ENCODE measurements around the gene TSPAN3. TPM values are rescaled to one million over a fixed set of nuclear protein-coding genes. Genes with fewer than 3 reads are reported as not detected.
A peak's percentile ranks its signal among the peaks of the same experiment; 100 is the strongest.

Gene TSPAN3
- total and polyA plus RNA-seq, 7 donors = 146 to 330 (median 210) TPM

GRCh38 chr15:77009176-77009575, 61.7 kb downstream of the TSPAN3 start:
- TF ChIP-seq CTCF (IDR thresholded peaks at IDR 0.05) = no peak
- Histone ChIP-seq H3K4me3 (no peak overlapping the region), H3K36me3 (ENCODE audit: insufficient read depth in 1 of 2, low read depth in 1 of 2) (no peaks in the 10 kb centered on the region), H3K4me1 (no peaks in the 10 kb centered on the region), H3K27ac (no peak overlapping the region), H3K9me3 (no peaks in the 10 kb centered on the region), H3K27me3 (ENCODE audit: insufficient read depth in 3 of 3, low read length in 2 of 3) (no peaks in the 10 kb centered on the region)
- intact Hi-C loops (cut with DNase I) = no loop called here
- WGBS, 3 donors = 85 to 90% (median 86%) methylated on average over 6 of the region's 6 CpGs
- ATAC-seq (no peak), DNase-seq (peak in 1 of 2 donors; percentile 31)

- WGBS, 3 donors = 69 to 73% (median 70%) methylated on average over 4 of the region's 4 CpGs
- ATAC-seq = peak; percentile 36 to 48 (median 42)
- no peak for TF ChIP-seq CTCF (IDR thresholded peaks at IDR 0.05)
- H3K27me3 ChIP-seq (ENCODE audit: insufficient read depth in 3 of 3, low read length in 2 of 3) = no peaks in the 10 kb centered on the region
- intact Hi-C loops (cut with DNase I) = no loop called here
- H3K4me3 ChIP-seq = no peak overlapping the region
- DNase-seq = peak; percentile 64 to 81
- H3K4me1 ChIP-seq = no peaks in the 10 kb centered on the region
- H3K9me3 ChIP-seq = no peaks in the 10 kb centered on the region
- no peaks in the 10 kb centered on the region for H3K36me3 ChIP-seq (ENCODE audit: insufficient read depth in 1 of 2, low read depth in 1 of 2)
- no peak overlapping the region for H3K27ac ChIP-seq
These were observed 66.7 kb downstream of the TSPAN3 start for GRCh38 chr15:77004189-77004588.

- no peak for TF ChIP-seq CTCF (IDR thresholded peaks at IDR 0.05)
- Histone ChIP-seq H3K27me3 (ENCODE audit: insufficient read depth in 3 of 3, low read length in 2 of 3) (no peaks in the 10 kb centered on the region), H3K4me1 (no peaks in the 10 kb centered on the region), H3K9me3 (no peaks in the 10 kb centered on the region), H3K4me3 (no peak overlapping the region), H3K27ac (no peak overlapping the region), H3K36me3 (ENCODE audit: insufficient read depth in 1 of 2, low read depth in 1 of 2) (no peaks in the 10 kb centered on the region)
- ATAC-seq (peak; percentile 23 to 35 (median 35)), DNase-seq (peak; percentile 47 to 69)
- intact Hi-C loops (cut with DNase I) = no loop called here
- WGBS, 3 donors = 84 to 87% (median 85%) methylated on average over 16 of the region's 16 CpGs
These were observed 67.7 kb downstream of the TSPAN3 start for GRCh38 chr15:77002954-77003912.

GRCh38 chr15:77002436-77002835, 68.5 kb downstream of the TSPAN3 start:
- WGBS, 3 donors = 68 to 82% (median 72%) methylated on average over 7 of the region's 7 CpGs
- H3K27ac ChIP-seq = no peak overlapping the region
- no peak for TF ChIP-seq CTCF (IDR thresholded peaks at IDR 0.05)
- H3K9me3 ChIP-seq = no peaks in the 10 kb centered on the region
- H3K4me3 ChIP-seq = no peak overlapping the region
- no peaks in the 10 kb centered on the region for H3K4me1 ChIP-seq
- H3K27me3 ChIP-seq (ENCODE audit: insufficient read depth in 3 of 3, low read length in 2 of 3) = no peaks in the 10 kb centered on the region
- H3K36me3 ChIP-seq (ENCODE audit: insufficient read depth in 1 of 2, low read depth in 1 of 2) = no peaks in the 10 kb centered on the region
- ATAC-seq (no peak), DNase-seq (peak in 1 of 2 donors; percentile 4)
- intact Hi-C loops (cut with DNase I) = no loop called here

All from psoas muscle (tissue), 8 donors.